HEK293 (cell line): ENCODE measurements around the gene RPL35A.

Source experiments
- SETDB1 ChIP-seq: IDR thresholded peaks from one replicate; pipeline ENCODE4 v1.6.1; 2017; ENCODE audit warnings: mild to moderate bottlenecking, low read length, moderate library complexity, mixed read lengths; ENCODE audit not compliant: insufficient read length
- ZNF114 ChIP-seq: fragments of 450-650 bp; formaldehyde crosslinking; IDR thresholded peaks from 2 replicates; pipeline ENCODE4 v1.5.0; 2017; ENCODE audit warnings: missing biosample characterization, missing genetic modification characterization
- ZNF394 ChIP-seq: fragments of 450-650 bp; formaldehyde crosslinking; IDR thresholded peaks from 2 replicates; pipeline ENCODE4 v1.5.1; 2016; ENCODE audit warnings: missing biosample characterization, missing genetic modification characterization, mild to moderate bottlenecking, moderate library complexity, borderline replicate concordance
- TF ChIP-seq, protein P1 (sequence below): fragments of 450-650 bp; formaldehyde crosslinking; IDR thresholded peaks from 2 replicates; pipeline ENCODE4 v1.5.1; 2016; ENCODE audit warnings: missing biosample characterization, missing genetic modification characterization

DNA sequence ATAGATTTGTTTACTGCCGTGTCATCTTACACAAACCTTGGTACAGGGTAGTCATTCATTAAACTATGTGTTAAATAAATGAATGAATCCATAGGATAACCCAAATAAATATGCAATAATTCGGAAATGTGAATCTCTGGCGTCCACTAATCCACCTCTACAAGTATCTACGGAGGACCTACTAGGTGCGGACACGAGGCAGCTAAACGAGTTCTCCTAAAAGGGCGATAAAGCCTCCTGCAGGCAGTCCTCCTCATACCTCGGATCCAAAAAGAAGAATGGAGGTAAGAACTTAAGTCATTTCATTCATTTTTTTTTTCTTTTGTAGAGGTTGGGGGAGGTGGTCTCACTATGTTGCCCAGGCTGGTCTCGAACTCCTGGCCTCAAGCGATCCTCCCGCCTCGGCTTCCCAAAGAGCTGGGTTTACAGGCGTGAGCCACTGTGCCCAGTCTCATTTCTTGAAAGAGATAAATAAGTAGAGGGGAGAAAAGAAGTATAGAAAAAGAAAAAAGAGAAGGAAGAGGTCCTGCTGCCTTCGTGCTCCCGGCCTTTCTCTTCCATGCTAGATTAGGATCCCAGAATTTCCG is 706 bp upstream of the RPL35A start:
- TF ChIP-seq SETDB1 (no peak), ZNF114 (tag by site-specific recombination) (no peak), ZNF394 (no peak)
- TF ChIP-seq, protein P1, sequence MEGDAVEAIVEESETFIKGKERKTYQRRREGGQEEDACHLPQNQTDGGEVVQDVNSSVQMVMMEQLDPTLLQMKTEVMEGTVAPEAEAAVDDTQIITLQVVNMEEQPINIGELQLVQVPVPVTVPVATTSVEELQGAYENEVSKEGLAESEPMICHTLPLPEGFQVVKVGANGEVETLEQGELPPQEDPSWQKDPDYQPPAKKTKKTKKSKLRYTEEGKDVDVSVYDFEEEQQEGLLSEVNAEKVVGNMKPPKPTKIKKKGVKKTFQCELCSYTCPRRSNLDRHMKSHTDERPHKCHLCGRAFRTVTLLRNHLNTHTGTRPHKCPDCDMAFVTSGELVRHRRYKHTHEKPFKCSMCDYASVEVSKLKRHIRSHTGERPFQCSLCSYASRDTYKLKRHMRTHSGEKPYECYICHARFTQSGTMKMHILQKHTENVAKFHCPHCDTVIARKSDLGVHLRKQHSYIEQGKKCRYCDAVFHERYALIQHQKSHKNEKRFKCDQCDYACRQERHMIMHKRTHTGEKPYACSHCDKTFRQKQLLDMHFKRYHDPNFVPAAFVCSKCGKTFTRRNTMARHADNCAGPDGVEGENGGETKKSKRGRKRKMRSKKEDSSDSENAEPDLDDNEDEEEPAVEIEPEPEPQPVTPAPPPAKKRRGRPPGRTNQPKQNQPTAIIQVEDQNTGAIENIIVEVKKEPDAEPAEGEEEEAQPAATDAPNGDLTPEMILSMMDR (tag by site-specific recombination), result no peak
